Lung (tissue), 12 donors: ENCODE results near the gene VSIG10. TPM values are rescaled to one million over a fixed set of nuclear protein-coding genes. Genes with fewer than 3 reads are reported as not detected.
"Not testable (repeated sequence)": the region's sequence is repeated elsewhere in the genome, so short reads cannot be mapped to it uniquely, and the experiment has no call there.

ENCODE experiments used
- ATAC-seq: fragments of 200-7000 bp; cut with Tn5 transposase; one replicate; pipeline ENCODE4 v1.9.1; 2020; ENCODE audit warnings: moderate number of reproducible peaks; ENCODE audit not compliant: insufficient read depth, low FRiP score
- DNase-seq, 3 donors: peaks; one replicate each; pipeline ENCODE4 v3.0.0-alpha.2; 2013 to 2017
- H3K27ac ChIP-seq, 2 donors: one replicate each; pipeline ENCODE4 v1.5.1; 2013; ENCODE audit warnings: mild to moderate bottlenecking in 2 of 2, moderate library complexity in 2 of 2, control low read depth in 1 of 2, inconsistent platforms in 1 of 2, low read depth in 1 of 2, low read length in 1 of 2
- H3K27me3 ChIP-seq, 3 donors: one replicate each; pipeline ENCODE4 v1.5.1; 2013; ENCODE audit warnings: low read length in 2 of 3; ENCODE audit not compliant: control insufficient read depth in 3 of 3, insufficient read depth in 3 of 3
- H3K36me3 ChIP-seq, 4 donors: one replicate each; pipeline ENCODE4 v1.5.1; 2013; ENCODE audit warnings: low read length in 4 of 4, mild to moderate bottlenecking in 1 of 4, moderate library complexity in 1 of 4; ENCODE audit not compliant: control insufficient read depth in 4 of 4, insufficient read depth in 4 of 4
- H3K4me1 ChIP-seq, 5 donors: one replicate each; pipeline ENCODE4 v1.5.1; 2013; ENCODE audit warnings: low read length in 5 of 5, mild to moderate bottlenecking in 2 of 5, moderate library complexity in 1 of 5; ENCODE audit not compliant: control insufficient read depth in 5 of 5, insufficient read depth in 5 of 5
- H3K4me3 ChIP-seq: one replicate; pipeline ENCODE4 v1.5.1; 2013; ENCODE audit warnings: mild to moderate bottlenecking, control low read depth, moderate library complexity
- H3K9ac ChIP-seq, 2 donors: one replicate each; pipeline ENCODE4 v1.5.1; 2013; ENCODE audit warnings: low read length in 2 of 2, control low read depth in 1 of 2; ENCODE audit not compliant: insufficient read depth in 1 of 2
- H3K9me3 ChIP-seq, 4 donors: one replicate each; pipeline ENCODE4 v1.5.1; 2013; ENCODE audit warnings: low read length in 3 of 4, mild to moderate bottlenecking in 1 of 4, moderate library complexity in 1 of 4; ENCODE audit not compliant: control insufficient read depth in 4 of 4, insufficient read depth in 3 of 4
- WGBS, 2 donors: extraction: QIAGEN DNeasy Blood & Tissue Kit; methylation state at CpG; one replicate each; pipeline ENCODE4 v1.1.7; 2013; 5-methylcytosine and 5-hydroxymethylcytosine counted together
- polyA plus RNA-seq, 2 donors: library from polyadenylated mRNA; stranded (reverse); fragments of 200-250 nt; gene quantifications; one replicate each; pipeline ENCODE4 v1.2.1, GENCODE V29; 2013
- total RNA-seq, 2 donors: library from RNA; depleted of rRNA in 1 of 2; stranded (reverse); fragments of >200 nt in 1 of 2; gene quantifications; one replicate each; pipeline ENCODE4 v1.2.1, GENCODE V29; 2014 to 2021
- TF ChIP-seq, protein P1 (sequence below): IDR thresholded peaks from 2 replicates; pipeline ENCODE4 v1.5.1; 2012; ENCODE audit warnings: mild to moderate bottlenecking; ENCODE audit errors: control extremely low read depth, extremely low read depth
- donor health status: control.
- donor health status: control.
- donor health status: Bipolar disorder and iron deficiency.
- donor health status: healthy.
- donor health status: DM: yes; HTN: yes; CAD: no.

The VSIG10 gene
- total and polyA plus RNA-seq, 4 donors: 11.0 to 51.4 (median 32.2) TPM

DNA sequence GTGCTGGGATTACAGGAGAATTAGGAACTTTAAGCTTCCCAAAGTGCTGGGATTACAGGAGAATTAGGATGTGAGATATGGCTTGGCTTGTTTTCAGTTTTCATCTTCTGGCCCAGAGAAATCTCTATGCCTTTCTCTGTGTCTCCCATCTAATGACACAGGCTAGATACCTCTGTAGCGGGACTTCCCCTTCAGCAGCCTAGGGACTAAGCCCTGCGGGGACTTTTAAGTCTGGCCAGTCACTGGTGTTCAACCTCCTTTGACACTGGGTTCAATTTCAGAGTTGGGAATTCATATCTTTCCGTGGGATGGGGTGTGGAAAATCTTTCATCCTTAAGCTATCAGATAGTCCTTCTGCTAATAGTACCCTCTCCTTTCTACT is 81.1 kb downstream of the VSIG10 start:
- ATAC-seq: no peak

DNA sequence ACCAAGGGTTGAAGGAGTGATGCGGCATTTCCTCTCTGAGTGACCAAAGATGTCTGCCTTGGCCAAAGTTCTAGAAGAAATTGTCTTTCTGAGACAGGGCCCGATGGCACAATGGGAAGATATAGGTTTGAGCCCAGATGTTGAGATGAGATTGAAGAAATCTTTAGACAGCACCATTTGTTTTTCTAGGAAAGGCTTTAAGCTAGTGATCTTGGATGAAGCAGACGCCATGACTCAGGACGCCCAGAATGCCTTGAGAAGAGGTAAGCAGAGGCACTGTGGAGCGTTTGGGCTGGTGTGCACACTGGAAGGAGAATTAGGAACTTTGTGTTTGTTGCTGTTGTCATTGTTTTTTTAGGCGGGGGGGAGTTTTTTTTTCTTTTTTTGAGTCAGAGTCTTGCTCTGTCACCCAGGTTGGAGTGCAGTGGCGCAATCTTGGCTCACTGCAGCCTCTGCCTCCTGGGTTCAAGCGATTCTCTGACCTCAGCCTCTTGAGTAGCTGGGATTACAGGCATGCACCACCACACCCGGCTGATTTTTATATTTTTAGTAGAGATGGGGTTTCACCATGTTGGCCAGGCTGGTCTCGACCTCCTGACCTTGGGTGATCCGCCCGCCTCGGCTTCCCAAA is 81.6 kb downstream of the VSIG10 start:
- peaks cover 10 to 40% (median 30%) of the 10 kb centered on the region in 4 donors for H3K36me3 ChIP-seq
- H3K4me3 ChIP-seq, ATAC-seq, H3K4me1 ChIP-seq, DNase-seq, H3K27me3 ChIP-seq, H3K9ac ChIP-seq, H3K27ac ChIP-seq, H3K9me3 ChIP-seq: not testable (repeated sequence)
- 95 to 97% methylated on average over 13 of the region's 13 CpGs for WGBS, 2 donors

More for the DNA sequence above, 81.1 kb downstream of the VSIG10 start:
- Histone ChIP-seq H3K27me3 (no peaks in the 10 kb centered on the region), H3K4me1 (peaks cover 0 to 3% (median 0%) of the 10 kb centered on the region in 5 donors), H3K9ac (no peak overlapping the region), H3K4me3 (no peak overlapping the region), H3K9me3 (no peaks in the 10 kb centered on the region), H3K27ac (no peak overlapping the region), H3K36me3 (peaks cover 10 to 40% (median 30%) of the 10 kb centered on the region in 4 donors)
- DNase-seq: no peak
- TF ChIP-seq, protein P1, sequence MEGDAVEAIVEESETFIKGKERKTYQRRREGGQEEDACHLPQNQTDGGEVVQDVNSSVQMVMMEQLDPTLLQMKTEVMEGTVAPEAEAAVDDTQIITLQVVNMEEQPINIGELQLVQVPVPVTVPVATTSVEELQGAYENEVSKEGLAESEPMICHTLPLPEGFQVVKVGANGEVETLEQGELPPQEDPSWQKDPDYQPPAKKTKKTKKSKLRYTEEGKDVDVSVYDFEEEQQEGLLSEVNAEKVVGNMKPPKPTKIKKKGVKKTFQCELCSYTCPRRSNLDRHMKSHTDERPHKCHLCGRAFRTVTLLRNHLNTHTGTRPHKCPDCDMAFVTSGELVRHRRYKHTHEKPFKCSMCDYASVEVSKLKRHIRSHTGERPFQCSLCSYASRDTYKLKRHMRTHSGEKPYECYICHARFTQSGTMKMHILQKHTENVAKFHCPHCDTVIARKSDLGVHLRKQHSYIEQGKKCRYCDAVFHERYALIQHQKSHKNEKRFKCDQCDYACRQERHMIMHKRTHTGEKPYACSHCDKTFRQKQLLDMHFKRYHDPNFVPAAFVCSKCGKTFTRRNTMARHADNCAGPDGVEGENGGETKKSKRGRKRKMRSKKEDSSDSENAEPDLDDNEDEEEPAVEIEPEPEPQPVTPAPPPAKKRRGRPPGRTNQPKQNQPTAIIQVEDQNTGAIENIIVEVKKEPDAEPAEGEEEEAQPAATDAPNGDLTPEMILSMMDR: no peak
- WGBS, 2 donors: 95 to 96% methylated on average over 3 of the region's 3 CpGs

GRCh38 chr12:118020036-118020435 is 83.8 kb downstream of the VSIG10 start:
- H3K36me3 ChIP-seq: peaks cover 3 to 22% (median 18%) of the 10 kb centered on the region in 4 donors
- TF ChIP-seq, protein P1: no peak
- DNase-seq (no peak), ATAC-seq (no peak)
- no peak overlapping the region for H3K27ac ChIP-seq
- H3K4me1 ChIP-seq: peaks cover 0 to 13% (median 5%) of the 10 kb centered on the region in 5 donors
- no peaks in the 10 kb centered on the region for H3K9me3 ChIP-seq
- no peaks in the 10 kb centered on the region for H3K27me3 ChIP-seq
- 67 to 78% methylated on average over 1 of the region's 1 CpG for WGBS, 2 donors
- no peak overlapping the region for H3K9ac ChIP-seq
- no peak overlapping the region for H3K4me3 ChIP-seq

GRCh38 chr12:118017926-118018325 is 85.9 kb downstream of the VSIG10 start:
- Histone ChIP-seq H3K4me3 (no peak overlapping the region), H3K27me3 (no peaks in the 10 kb centered on the region), H3K4me1 (peaks cover 0 to 13% (median 5%) of the 10 kb centered on the region in 5 donors), H3K9ac (peak overlapping the region in 1 of 2 donors; percentile 38), H3K36me3 (peaks cover 2 to 17% (median 14%) of the 10 kb centered on the region in 4 donors), H3K27ac (no peak overlapping the region), H3K9me3 (no peaks in the 10 kb centered on the region)
- DNase-seq: no peak
- ATAC-seq: no peak
- TF ChIP-seq, protein P1: no peak
